Endothelial cell of umbilical vein (primary cell): ENCODE data around the gene COL15A1. TPM values are rescaled to one million over a fixed set of nuclear protein-coding genes. Genes with fewer than 3 reads are reported as not detected.

Source experiments
- BruUV-seq: library from RNA; stranded (reverse); fragments of 400-500 nt; replicated peaks from 2 replicates; lab custom pipeline; 2021; lab: Mats Ljungman, UMichigan
- CTCF ChIA-PET: fragments of 300-600, 350-600 bp; sonication (Branson Sonifier 250); formaldehyde crosslinking; loops from one replicate; lab custom pipeline; 2021; ENCODE audit warnings: antibody characterized with exemption, inconsistent platforms; lab: Charles Lee
- POLR2A ChIA-PET: fragments of 300-600, 350-600 bp; sonication (Branson Sonifier 250); formaldehyde crosslinking; loops from one replicate; lab custom pipeline; 2021; ENCODE audit warnings: antibody characterized with exemption, inconsistent platforms; lab: Charles Lee
- DNase-seq: peaks from one replicate; pipeline ENCODE4 v3.0.0-alpha.2; 2011; ENCODE audit warnings: low read depth, low spot score
- FAIRE-seq: peaks from 2 replicates; lab custom pipeline; 2011; peaks lifted over from hg19 to GRCh38; lab: Jason Lieb, UNC
- H2AFZ ChIP-seq: 2 replicates; pipeline ENCODE4 v1.6.0; 2012; ENCODE audit warnings: low read depth, low read length, control low read depth, inconsistent platforms
- H3K27ac ChIP-seq: 2 replicates; pipeline ENCODE4 v1.5.1; 2011; ENCODE audit warnings: low read depth, mild to moderate bottlenecking, control low read depth, low read length, moderate library complexity; ENCODE audit not compliant: insufficient read depth
- H3K27me3 ChIP-seq, 2 experiments: 2 replicates each; pipeline versions ENCODE4 v1.6.0 to v1.6.1; 2011; ENCODE audit warnings: low read length in 2 of 2, mixed read lengths in 1 of 2; ENCODE audit not compliant: control insufficient read depth in 2 of 2, insufficient read depth in 2 of 2
- H3K36me3 ChIP-seq, 2 experiments: 2 replicates in 1 of 2; 3 replicates in 1 of 2; pipeline ENCODE4 v1.5.1; 2011; ENCODE audit warnings: low read length in 2 of 2, mild to moderate bottlenecking in 1 of 2, moderate library complexity in 1 of 2; ENCODE audit not compliant: control insufficient read depth in 2 of 2, insufficient read depth in 2 of 2; ENCODE audit errors: extremely low read depth in 1 of 2
- H3K4me1 ChIP-seq: 3 replicates; pipeline ENCODE4 v1.5.1; 2011; ENCODE audit warnings: mild to moderate bottlenecking, low read length; ENCODE audit not compliant: control insufficient read depth, insufficient read depth; ENCODE audit errors: extremely low read depth
- H3K4me2 ChIP-seq: 2 replicates; pipeline ENCODE4 v1.6.1; 2011; ENCODE audit warnings: low read length, control low read depth, mixed read lengths; ENCODE audit not compliant: insufficient read depth
- H3K4me3 ChIP-seq, 3 experiments: fragments of 200-600 bp in 1 of 3; sonication (generic), shearing (Covaris generic) in 1 of 3; replicated peaks in 1 of 3; 2 replicates each; pipeline ENCODE4 v1.5.1; 2011 to 2016; ENCODE audit warnings: control low read depth in 3 of 3, low read length in 3 of 3, mild to moderate bottlenecking in 2 of 3, inconsistent platforms in 1 of 3, low read depth in 1 of 3, moderate library complexity in 1 of 3; ENCODE audit not compliant: insufficient read depth in 1 of 3
- H3K79me2 ChIP-seq: 2 replicates; pipeline ENCODE4 v1.6.0; 2012; ENCODE audit warnings: low read length, inconsistent platforms; ENCODE audit not compliant: control insufficient read depth, insufficient read depth
- H3K9ac ChIP-seq: replicated peaks from 2 replicates; pipeline ENCODE3; 2011; ENCODE audit warnings: low read length, control low read depth; ENCODE audit not compliant: insufficient read depth; ENCODE audit errors: extremely low read depth
- H3K9me1 ChIP-seq: replicated peaks from 3 replicates; pipeline ENCODE4 v1.6.0; 2011; ENCODE audit warnings: mild to moderate bottlenecking, low read length; ENCODE audit not compliant: control insufficient read depth, insufficient read depth; ENCODE audit errors: extremely low read depth
- H3K9me3 ChIP-seq: replicated peaks from 2 replicates; pipeline ENCODE4 v1.5.1; 2012; ENCODE audit warnings: low read length, inconsistent platforms; ENCODE audit not compliant: control insufficient read depth, insufficient read depth
- H4K20me1 ChIP-seq: replicated peaks from 2 replicates; pipeline ENCODE3; 2011; ENCODE audit warnings: mild to moderate bottlenecking, low read length; ENCODE audit not compliant: control insufficient read depth, insufficient read depth; ENCODE audit errors: extremely low read depth
- EZH2 ChIP-seq: IDR thresholded peaks from 2 replicates; pipeline ENCODE4 v1.6.1; 2012; ENCODE audit warnings: borderline replicate concordance, low read depth, mild to moderate bottlenecking, moderate library complexity, low read length, inconsistent platforms; ENCODE audit not compliant: severe bottlenecking
- FOS ChIP-seq: IDR thresholded peaks from 2 replicates; pipeline ENCODE4 v1.6.1; 2011; ENCODE audit warnings: mild to moderate bottlenecking, low read length, moderate library complexity, borderline replicate concordance; ENCODE audit not compliant: insufficient read depth
- GATA2 ChIP-seq: IDR thresholded peaks from 2 replicates; pipeline ENCODE4 v1.7.0; 2011; ENCODE audit warnings: low read depth, mild to moderate bottlenecking, moderate library complexity, mixed read lengths, low read length; ENCODE audit not compliant: insufficient read length, insufficient read depth
- JUN ChIP-seq: IDR thresholded peaks from 2 replicates; pipeline ENCODE4 v1.6.1; 2011; ENCODE audit warnings: borderline replicate concordance, low read depth; ENCODE audit not compliant: insufficient read length, insufficient read depth
- MAX ChIP-seq: IDR thresholded peaks from 2 replicates; pipeline ENCODE4 v1.6.1; 2011; ENCODE audit not compliant: insufficient read depth, insufficient read length
- MYC ChIP-seq: IDR thresholded peaks from one replicate; pipeline ENCODE4 v1.6.1; 2011; ENCODE audit warnings: mild to moderate bottlenecking, low read depth, low read length
- POLR2A ChIP-seq: IDR thresholded peaks from 2 replicates; pipeline ENCODE4 v1.6.1; 2012; ENCODE audit warnings: low read depth, mild to moderate bottlenecking, control low read depth, low read length
- dilution Hi-C: fragments of 300-500 bp; cut with MboI; formaldehyde crosslinking; loops from one replicate; pipeline ENCODE4 v1.15.0; 2019; ENCODE audit warnings: low sequenced_read_pairs; ENCODE audit not compliant: extremely low pct_ligation_motif_present
- intact Hi-C: fragments of 100-400 bp; cut with micrococcal nuclease; formaldehyde crosslinking; loops from one replicate; pipeline ENCODE4 v1.10.0; 2022
- polyA plus RNA-seq, 4 experiments: library from polyadenylated mRNA; depleted of rRNA in 3 of 4; stranded (reverse) in 3 of 4; unstranded in 1 of 4; fragments of >200 nt; gene quantifications; 2 replicates each; pipeline versions ENCODE4 v1.2.1 to v1.2.3, GENCODE V29; 2011 to 2012; ENCODE audit warnings: missing spikeins in 1 of 4
- total RNA-seq: library from RNA; stranded (reverse); gene quantifications from 2 replicates; pipeline ENCODE4 v1.2.3, GENCODE V29; 2021

The COL15A1 gene
- total and polyA plus RNA-seq, 2 donors (not counting 3 experiments of a cell fraction or from before 2014, with no cell fraction given) = not detected

- Histone ChIP-seq H3K27me3 (peaks cover 0 to 10% of the 10 kb centered on the region in 2 experiments), H3K9me3 (no peaks in the 10 kb centered on the region), H3K9me1 (no peaks in the 10 kb centered on the region), H4K20me1 (no peaks in the 10 kb centered on the region), H3K27ac (no peak overlapping the region), H2AFZ (no peak overlapping the region), H3K79me2 (no peaks in the 10 kb centered on the region), H3K9ac (no peak overlapping the region), H3K4me1 (no peaks in the 10 kb centered on the region), H3K36me3 (no peaks in the 10 kb centered on the region), H3K4me3 (no peak overlapping the region), H3K4me2 (no peak overlapping the region)
- POLR2A ChIA-PET = no interaction called here
- CTCF ChIA-PET = interaction anchor here (7.5 kb wide), 1 partner anchor 147 kb away, joined by 181 read pairs; no protein-coding TSS in a partner anchor
- no peak for TF ChIP-seq FOS
- no peak for TF ChIP-seq POLR2A
- no peak for TF ChIP-seq MYC
- no peak for TF ChIP-seq MAX
- no peak for TF ChIP-seq GATA2
- no peak for TF ChIP-seq EZH2
- TF ChIP-seq JUN = no peak
- BruUV-seq = no TSS peak
- intact Hi-C loops (no loop called here), dilution Hi-C loops (no loop called here)
- FAIRE-seq = no peak
- DNase-seq = no peak
Observed at GRCh38 chr9:98993570-98993945, 49.9 kb downstream of the COL15A1 start.
